H1 (cell line): ENCODE measurements around the gene CACNA1C. TPM values are rescaled to one million over a fixed set of nuclear protein-coding genes. Genes with fewer than 3 reads are reported as not detected.

Experiments used
- BACH1 ChIP-seq: IDR thresholded peaks from 2 replicates; pipeline ENCODE4 v1.6.1; 2012; ENCODE audit warnings: low read length, improper control_type of control experiment
- CTBP2 ChIP-seq: IDR thresholded peaks from 2 replicates; pipeline ENCODE4 v1.7.0; 2011; ENCODE audit warnings: borderline replicate concordance, mild to moderate bottlenecking, moderate library complexity, mixed read lengths, low read length; ENCODE audit not compliant: insufficient read depth, insufficient read length
- polyA plus RNA-seq, 7 experiments: library from polyadenylated mRNA; depleted of rRNA in 3 of 7; stranded (reverse) in 5 of 7; unstranded in 2 of 7; fragments of >200 nt in 5 of 7; fragments of 200-250 nt in 2 of 7; gene quantifications; 1 replicate in 5 of 7; 2 replicates in 1 of 7; 4 replicates in 1 of 7; pipeline versions ENCODE4 v1.2.1 to v1.2.3, GENCODE V29; 2011 to 2013; ENCODE audit warnings: missing spikeins in 2 of 7, mixed read lengths in 2 of 7
- total RNA-seq: library from RNA; stranded (reverse); fragmentation: NEBNext Ultra II Directional; extraction: Animal tissue kit (Norgen Biotek cat#: 25700); gene quantifications from 2 replicates; pipeline ENCODE4 v1.2.1, GENCODE V29; 2021
- TF ChIP-seq, protein P1 (sequence below): fragments of 300-600 bp; sonication (generic); IDR thresholded peaks from 2 replicates; pipeline ENCODE4 v1.7.1; 2012; ENCODE audit warnings: low read length, moderate library complexity, mild to moderate bottlenecking, inconsistent platforms; ENCODE audit not compliant: insufficient replicate concordance
- TF ChIP-seq, protein P2 (sequence below): IDR thresholded peaks from 2 replicates; pipeline ENCODE4 v1.6.1; 2012; ENCODE audit warnings: inconsistent platforms

Gene CACNA1C
- total and polyA plus RNA-seq, 2 of the 8 experiments (the other 6 are each of a cell fraction or from before 2014, with no cell fraction given), result 1.3 TPM

DNA sequence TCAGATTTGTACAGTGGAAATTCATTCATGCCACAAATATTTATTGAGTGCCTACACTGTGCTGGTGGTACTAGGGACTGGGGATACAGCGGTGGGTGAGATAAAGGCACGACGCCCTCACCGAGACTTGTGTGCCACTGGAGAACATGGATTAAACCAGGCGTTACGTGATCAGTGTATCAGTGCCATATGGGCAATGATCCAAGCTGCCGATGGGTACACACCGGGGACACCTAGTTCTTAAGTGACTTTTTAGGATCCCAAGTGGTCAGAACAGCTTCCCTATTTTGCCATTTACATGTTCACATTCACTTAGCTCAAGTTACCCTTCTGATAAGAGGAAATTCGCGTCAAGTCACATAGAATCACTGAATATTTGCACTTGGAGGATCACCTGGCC is 236.7 kb downstream of the CACNA1C start (continued):
- TF ChIP-seq, protein P1, sequence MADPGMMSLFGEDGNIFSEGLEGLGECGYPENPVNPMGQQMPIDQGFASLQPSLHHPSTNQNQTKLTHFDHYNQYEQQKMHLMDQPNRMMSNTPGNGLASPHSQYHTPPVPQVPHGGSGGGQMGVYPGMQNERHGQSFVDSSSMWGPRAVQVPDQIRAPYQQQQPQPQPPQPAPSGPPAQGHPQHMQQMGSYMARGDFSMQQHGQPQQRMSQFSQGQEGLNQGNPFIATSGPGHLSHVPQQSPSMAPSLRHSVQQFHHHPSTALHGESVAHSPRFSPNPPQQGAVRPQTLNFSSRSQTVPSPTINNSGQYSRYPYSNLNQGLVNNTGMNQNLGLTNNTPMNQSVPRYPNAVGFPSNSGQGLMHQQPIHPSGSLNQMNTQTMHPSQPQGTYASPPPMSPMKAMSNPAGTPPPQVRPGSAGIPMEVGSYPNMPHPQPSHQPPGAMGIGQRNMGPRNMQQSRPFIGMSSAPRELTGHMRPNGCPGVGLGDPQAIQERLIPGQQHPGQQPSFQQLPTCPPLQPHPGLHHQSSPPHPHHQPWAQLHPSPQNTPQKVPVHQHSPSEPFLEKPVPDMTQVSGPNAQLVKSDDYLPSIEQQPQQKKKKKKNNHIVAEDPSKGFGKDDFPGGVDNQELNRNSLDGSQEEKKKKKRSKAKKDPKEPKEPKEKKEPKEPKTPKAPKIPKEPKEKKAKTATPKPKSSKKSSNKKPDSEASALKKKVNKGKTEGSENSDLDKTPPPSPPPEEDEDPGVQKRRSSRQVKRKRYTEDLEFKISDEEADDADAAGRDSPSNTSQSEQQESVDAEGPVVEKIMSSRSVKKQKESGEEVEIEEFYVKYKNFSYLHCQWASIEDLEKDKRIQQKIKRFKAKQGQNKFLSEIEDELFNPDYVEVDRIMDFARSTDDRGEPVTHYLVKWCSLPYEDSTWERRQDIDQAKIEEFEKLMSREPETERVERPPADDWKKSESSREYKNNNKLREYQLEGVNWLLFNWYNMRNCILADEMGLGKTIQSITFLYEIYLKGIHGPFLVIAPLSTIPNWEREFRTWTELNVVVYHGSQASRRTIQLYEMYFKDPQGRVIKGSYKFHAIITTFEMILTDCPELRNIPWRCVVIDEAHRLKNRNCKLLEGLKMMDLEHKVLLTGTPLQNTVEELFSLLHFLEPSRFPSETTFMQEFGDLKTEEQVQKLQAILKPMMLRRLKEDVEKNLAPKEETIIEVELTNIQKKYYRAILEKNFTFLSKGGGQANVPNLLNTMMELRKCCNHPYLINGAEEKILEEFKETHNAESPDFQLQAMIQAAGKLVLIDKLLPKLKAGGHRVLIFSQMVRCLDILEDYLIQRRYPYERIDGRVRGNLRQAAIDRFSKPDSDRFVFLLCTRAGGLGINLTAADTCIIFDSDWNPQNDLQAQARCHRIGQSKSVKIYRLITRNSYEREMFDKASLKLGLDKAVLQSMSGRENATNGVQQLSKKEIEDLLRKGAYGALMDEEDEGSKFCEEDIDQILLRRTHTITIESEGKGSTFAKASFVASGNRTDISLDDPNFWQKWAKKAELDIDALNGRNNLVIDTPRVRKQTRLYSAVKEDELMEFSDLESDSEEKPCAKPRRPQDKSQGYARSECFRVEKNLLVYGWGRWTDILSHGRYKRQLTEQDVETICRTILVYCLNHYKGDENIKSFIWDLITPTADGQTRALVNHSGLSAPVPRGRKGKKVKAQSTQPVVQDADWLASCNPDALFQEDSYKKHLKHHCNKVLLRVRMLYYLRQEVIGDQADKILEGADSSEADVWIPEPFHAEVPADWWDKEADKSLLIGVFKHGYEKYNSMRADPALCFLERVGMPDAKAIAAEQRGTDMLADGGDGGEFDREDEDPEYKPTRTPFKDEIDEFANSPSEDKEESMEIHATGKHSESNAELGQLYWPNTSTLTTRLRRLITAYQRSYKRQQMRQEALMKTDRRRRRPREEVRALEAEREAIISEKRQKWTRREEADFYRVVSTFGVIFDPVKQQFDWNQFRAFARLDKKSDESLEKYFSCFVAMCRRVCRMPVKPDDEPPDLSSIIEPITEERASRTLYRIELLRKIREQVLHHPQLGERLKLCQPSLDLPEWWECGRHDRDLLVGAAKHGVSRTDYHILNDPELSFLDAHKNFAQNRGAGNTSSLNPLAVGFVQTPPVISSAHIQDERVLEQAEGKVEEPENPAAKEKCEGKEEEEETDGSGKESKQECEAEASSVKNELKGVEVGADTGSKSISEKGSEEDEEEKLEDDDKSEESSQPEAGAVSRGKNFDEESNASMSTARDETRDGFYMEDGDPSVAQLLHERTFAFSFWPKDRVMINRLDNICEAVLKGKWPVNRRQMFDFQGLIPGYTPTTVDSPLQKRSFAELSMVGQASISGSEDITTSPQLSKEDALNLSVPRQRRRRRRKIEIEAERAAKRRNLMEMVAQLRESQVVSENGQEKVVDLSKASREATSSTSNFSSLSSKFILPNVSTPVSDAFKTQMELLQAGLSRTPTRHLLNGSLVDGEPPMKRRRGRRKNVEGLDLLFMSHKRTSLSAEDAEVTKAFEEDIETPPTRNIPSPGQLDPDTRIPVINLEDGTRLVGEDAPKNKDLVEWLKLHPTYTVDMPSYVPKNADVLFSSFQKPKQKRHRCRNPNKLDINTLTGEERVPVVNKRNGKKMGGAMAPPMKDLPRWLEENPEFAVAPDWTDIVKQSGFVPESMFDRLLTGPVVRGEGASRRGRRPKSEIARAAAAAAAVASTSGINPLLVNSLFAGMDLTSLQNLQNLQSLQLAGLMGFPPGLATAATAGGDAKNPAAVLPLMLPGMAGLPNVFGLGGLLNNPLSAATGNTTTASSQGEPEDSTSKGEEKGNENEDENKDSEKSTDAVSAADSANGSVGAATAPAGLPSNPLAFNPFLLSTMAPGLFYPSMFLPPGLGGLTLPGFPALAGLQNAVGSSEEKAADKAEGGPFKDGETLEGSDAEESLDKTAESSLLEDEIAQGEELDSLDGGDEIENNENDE, result no peak
- TF ChIP-seq, protein P2, sequence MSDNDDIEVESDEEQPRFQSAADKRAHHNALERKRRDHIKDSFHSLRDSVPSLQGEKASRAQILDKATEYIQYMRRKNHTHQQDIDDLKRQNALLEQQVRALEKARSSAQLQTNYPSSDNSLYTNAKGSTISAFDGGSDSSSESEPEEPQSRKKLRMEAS, result no peak
- TF ChIP-seq BACH1 (no peak), CTBP2 (no peak)
